Heart right ventricle (tissue), 16 donors: ENCODE measurements around the gene CDC25C. TPM values are rescaled to one million over a fixed set of nuclear protein-coding genes. Genes with fewer than 3 reads are reported as not detected.

ENCODE experiments used
- ATAC-seq, 8 donors: fragments of 200-7000 bp; cut with Tn5 transposase; one replicate each; pipeline ENCODE4 v1.9.1; 2020; ENCODE audit warnings: mild to moderate bottlenecking in 8 of 8, moderate library complexity in 8 of 8, moderate number of reproducible peaks in 1 of 8
- DNase-seq, 2 donors: peaks; one replicate each; pipeline ENCODE4 v3.0.0-alpha.2; 2020
- H3K27ac ChIP-seq, 10 donors: fragments of 200-600 bp; sonication (generic) in 2 of 10; one replicate each; pipeline versions ENCODE4 v1.5.0 to v1.8.0; 2020 to 2022; ENCODE audit warnings: mild to moderate bottlenecking in 3 of 10
- H3K27me3 ChIP-seq, 7 donors: fragments of 200-600 bp; one replicate each; pipeline ENCODE4 v1.8.0; 2021 to 2022; ENCODE audit warnings: mild to moderate bottlenecking in 2 of 7
- H3K36me3 ChIP-seq, 9 donors: fragments of 200-600 bp; sonication (generic) in 1 of 9; one replicate each; pipeline versions ENCODE4 v1.5.0 to v1.8.0; 2020 to 2022; ENCODE audit warnings: mild to moderate bottlenecking in 2 of 9
- H3K4me1 ChIP-seq, 9 donors: fragments of 200-600 bp; sonication (generic) in 1 of 9; one replicate each; pipeline versions ENCODE4 v1.5.0 to v1.8.0; 2020 to 2022; ENCODE audit warnings: mild to moderate bottlenecking in 4 of 9
- H3K4me3 ChIP-seq, 10 donors: fragments of 200-600 bp; sonication (generic) in 2 of 10; one replicate each; pipeline versions ENCODE4 v1.5.0 to v1.8.0; 2020 to 2022; ENCODE audit warnings: mild to moderate bottlenecking in 7 of 10, moderate library complexity in 2 of 10
- H3K9me3 ChIP-seq, 11 donors: fragments of 200-600 bp in 10 of 11; sonication (generic) in 2 of 11; one replicate each; pipeline versions ENCODE4 v1.5.0 to v1.8.0; 2013 to 2022; ENCODE audit warnings: mild to moderate bottlenecking in 2 of 11, control low read depth in 1 of 11, moderate library complexity in 1 of 11
- WGBS, 2 donors: extraction: QIAGEN DNeasy Blood & Tissue Kit; methylation state at CpG; one replicate each; pipeline ENCODE4 v1.1.7; 2013; ENCODE audit warnings: inconsistent platforms in 1 of 2; 5-methylcytosine and 5-hydroxymethylcytosine counted together
- intact Hi-C, 10 donors: fragments of 100-400 bp; cut with DNase I; formaldehyde crosslinking; loops; one replicate each; pipeline versions ENCODE4 v1.11.1 to v1.14.2; 2022
- polyA plus RNA-seq, 2 donors: library from polyadenylated mRNA; stranded (reverse); fragments of 200-250 nt; gene quantifications; one replicate each; pipeline ENCODE4 v1.2.3, GENCODE V29; 2013
- total RNA-seq, 10 donors: library from RNA; stranded (reverse); fragmentation: NEBNext Ultra II Directional in 3 of 10; extraction: Animal tissue kit (Norgen Biotek cat#: 25700) in 3 of 10; gene quantifications; one replicate each; pipeline versions ENCODE4 v1.2.1 to v1.2.4, GENCODE V29; 2021 to 2023
- TF ChIP-seq, protein P1 (sequence below), 9 donors: fragments of 200-600 bp; sonication (generic) in 2 of 9; IDR thresholded peaks; one replicate each; pipeline versions ENCODE4 v1.5.0 to v1.8.0; 2021 to 2022; ENCODE audit warnings: antibody characterized with exemption in 9 of 9, mild to moderate bottlenecking in 5 of 9, moderate library complexity in 1 of 9
- donor health status: Arrhythmogenic right ventricular cardiomyopathy.
- donor health status: ischemic (EF 13 %, LVEDD 7.1; RV severe dilation, severe dysfunction).
- donor health status: healthy with polysubstance abuse.
- donor health status: DM: no; HTN: yes; CAD: no.
- donor health status: DM: no; HTN: no; CAD: no.
- donor health status: ischemic (EF 25% LVEDD 6.9; RV normal size, moderate dysfunction).
- donor health status: ischemic (EF 25% LVEDD 5.7; RV mildly dilated, moderate dysfunction).
- donor health status: healthy.
- donor health status: DM: yes; HTN: yes; CAD: no.
- donor health status: Ischemic cardiomyopathy.
- donor health status: ischemic (EF 35%, LVEDD 5.7; RV mildly dilated, moderate dysfunction).
- donor health status: nonischemic (EF 11% LVEDD 7.7; RV severe dilation, severe dysfunction).
- donor health status: DM: yes; HTN: yes; CAD: no.
- donor health status: PGD.
- donor health status: ischemic (EF 29% LVEDD 5.4; RV normal size, mild dysfunction).
- donor health status: nonischemic (EF 23%, LVEDD 6.1; RV moderate dilation, normal function).

CDC25C gene
- total and polyA plus RNA-seq, 12 donors = 0.03 to 0.74 (median 0.37) TPM; not detected in 6

DNA sequence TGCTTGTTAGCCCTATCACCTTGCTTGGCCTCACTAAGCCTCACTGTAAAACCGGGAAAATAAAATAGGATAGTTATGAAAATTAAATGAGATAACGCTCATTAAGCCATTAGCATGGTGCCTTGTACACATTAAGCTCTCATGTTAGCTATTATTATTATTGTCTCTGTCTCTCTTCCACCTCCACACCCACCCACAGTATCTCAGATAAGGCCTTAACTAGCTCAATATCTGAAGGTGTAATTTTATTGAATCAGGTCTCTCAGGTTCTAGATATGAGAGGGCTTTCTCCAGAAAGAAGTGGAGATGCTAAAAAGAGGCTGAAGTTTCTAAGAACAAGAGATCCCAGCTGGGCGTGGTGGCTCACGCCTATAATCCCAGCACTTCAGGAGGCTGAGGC lies 84.8 kb downstream of the CDC25C start:
- Histone ChIP-seq H3K9me3 (no peaks in the 10 kb centered on the region), H3K27ac (no peak overlapping the region), H3K4me3 (no peak overlapping the region), H3K36me3 (no peaks in the 10 kb centered on the region), H3K4me1 (peaks cover 0 to 7% (median 5%) of the 10 kb centered on the region in 9 donors), H3K27me3 (peaks cover 0 to 7% (median 0%) of the 10 kb centered on the region in 7 donors)
- DNase-seq (no peak), ATAC-seq (no peak)
- 91 to 95% methylated on average over 4 of the region's 4 CpGs for WGBS, 2 donors
- intact Hi-C loops = no loop called here
- TF ChIP-seq, protein P1, sequence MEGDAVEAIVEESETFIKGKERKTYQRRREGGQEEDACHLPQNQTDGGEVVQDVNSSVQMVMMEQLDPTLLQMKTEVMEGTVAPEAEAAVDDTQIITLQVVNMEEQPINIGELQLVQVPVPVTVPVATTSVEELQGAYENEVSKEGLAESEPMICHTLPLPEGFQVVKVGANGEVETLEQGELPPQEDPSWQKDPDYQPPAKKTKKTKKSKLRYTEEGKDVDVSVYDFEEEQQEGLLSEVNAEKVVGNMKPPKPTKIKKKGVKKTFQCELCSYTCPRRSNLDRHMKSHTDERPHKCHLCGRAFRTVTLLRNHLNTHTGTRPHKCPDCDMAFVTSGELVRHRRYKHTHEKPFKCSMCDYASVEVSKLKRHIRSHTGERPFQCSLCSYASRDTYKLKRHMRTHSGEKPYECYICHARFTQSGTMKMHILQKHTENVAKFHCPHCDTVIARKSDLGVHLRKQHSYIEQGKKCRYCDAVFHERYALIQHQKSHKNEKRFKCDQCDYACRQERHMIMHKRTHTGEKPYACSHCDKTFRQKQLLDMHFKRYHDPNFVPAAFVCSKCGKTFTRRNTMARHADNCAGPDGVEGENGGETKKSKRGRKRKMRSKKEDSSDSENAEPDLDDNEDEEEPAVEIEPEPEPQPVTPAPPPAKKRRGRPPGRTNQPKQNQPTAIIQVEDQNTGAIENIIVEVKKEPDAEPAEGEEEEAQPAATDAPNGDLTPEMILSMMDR (IDR thresholded peaks at IDR 0.05) = no peak

DNA sequence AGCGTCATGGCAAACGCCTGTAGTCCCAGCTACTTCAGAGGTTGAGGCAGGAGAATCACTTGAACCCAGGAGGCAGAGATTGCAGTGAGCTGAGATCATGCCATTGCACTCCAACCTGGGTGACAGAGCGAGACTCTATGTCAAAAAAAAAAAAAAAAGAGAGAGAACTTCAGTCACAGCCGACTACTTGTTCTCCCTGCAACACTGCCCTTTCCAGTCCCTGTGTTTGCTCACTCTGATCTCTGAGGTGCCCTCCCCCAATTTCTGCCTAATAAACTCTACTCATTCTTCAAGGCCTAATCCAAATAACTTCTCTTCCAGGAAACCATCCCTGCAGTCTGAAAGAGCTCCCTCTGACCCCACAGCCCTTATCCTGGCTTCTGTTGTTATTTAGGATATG lies 85.3 kb downstream of the CDC25C start:
- no peaks in the 10 kb centered on the region for H3K9me3 ChIP-seq
- H3K4me3 ChIP-seq = no peak overlapping the region
- no peak overlapping the region for H3K27ac ChIP-seq
- H3K27me3 ChIP-seq = peaks cover 0 to 12% (median 0%) of the 10 kb centered on the region in 7 donors
- peaks cover 2 to 12% (median 10%) of the 10 kb centered on the region in 9 donors for H3K4me1 ChIP-seq
- WGBS, 2 donors = 85 to 94% methylated on average over 4 of the region's 4 CpGs
- DNase-seq = no peak
- no peaks in the 10 kb centered on the region for H3K36me3 ChIP-seq
- no peak for ATAC-seq
- intact Hi-C loops = no loop called here
- TF ChIP-seq, protein P1 (IDR thresholded peaks at IDR 0.05) = no peak

DNA sequence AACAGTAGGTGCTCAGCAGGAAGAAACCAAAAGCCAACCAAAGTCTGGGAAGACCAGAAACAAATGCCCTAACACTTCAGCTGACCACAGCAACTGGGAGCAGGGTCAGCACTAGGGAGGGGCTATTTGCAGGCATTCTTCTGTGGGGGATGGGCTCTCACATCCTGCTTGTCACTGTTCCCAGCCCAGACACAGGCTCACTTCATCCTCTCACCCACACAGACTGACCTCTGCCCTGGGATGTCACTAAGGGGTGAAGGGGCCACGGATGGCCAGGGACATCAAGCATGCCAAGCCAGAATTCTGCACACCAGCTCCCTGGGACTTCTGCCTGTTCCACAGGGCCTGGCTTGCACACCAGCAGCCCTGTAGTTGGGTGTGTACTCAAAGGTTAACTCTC lies 85.9 kb downstream of the CDC25C start:
- DNase-seq = no peak
- Histone ChIP-seq H3K4me3 (no peak overlapping the region), H3K27me3 (peaks cover 0 to 18% (median 0%) of the 10 kb centered on the region in 7 donors), H3K36me3 (no peaks in the 10 kb centered on the region), H3K4me1 (peaks cover 4 to 13% (median 13%) of the 10 kb centered on the region in 9 donors), H3K27ac (no peak overlapping the region), H3K9me3 (no peaks in the 10 kb centered on the region)
- no peak for ATAC-seq
- intact Hi-C loops = no loop called here
- TF ChIP-seq, protein P1 (IDR thresholded peaks at IDR 0.05) = no peak
- 19 to 20% methylated on average over 1 of the region's 1 CpG for WGBS, 2 donors

DNA sequence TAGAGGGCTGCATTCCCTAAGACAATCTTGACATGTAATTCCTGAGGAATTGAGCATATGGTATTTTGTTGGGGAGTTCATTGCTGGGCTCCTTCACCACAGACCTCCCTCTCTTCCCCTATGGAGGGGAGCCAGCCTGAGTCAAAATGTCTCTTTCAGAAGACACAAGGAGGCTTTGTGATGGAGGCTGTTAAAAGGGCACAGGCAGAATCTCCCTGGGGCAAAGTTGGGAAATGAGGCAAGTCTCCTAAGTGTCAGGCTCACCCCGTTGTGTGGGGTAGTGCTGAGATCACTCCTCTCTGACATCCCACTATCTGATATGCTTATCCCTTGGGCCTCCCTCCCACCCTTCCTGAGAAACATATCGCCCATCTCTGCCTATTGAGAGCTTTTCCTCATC lies 87.8 kb downstream of the CDC25C start:
- WGBS, 2 donors = 51 to 52% methylated on average over 2 of the region's 2 CpGs
- ATAC-seq = peak in 1 of 8 donors; percentile 23
- peaks cover 0 to 37% (median 1%) of the 10 kb centered on the region in 7 donors for H3K27me3 ChIP-seq

More for the DNA sequence above, 87.8 kb downstream of the CDC25C start:
- Histone ChIP-seq H3K9me3 (no peaks in the 10 kb centered on the region), H3K4me3 (no peak overlapping the region), H3K36me3 (no peaks in the 10 kb centered on the region), H3K27ac (no peak overlapping the region), H3K4me1 (peaks cover 4 to 13% (median 13%) of the 10 kb centered on the region in 9 donors)
- intact Hi-C loops = loop anchor here in 1 of 10 donors (5.0 kb wide), 1 partner anchor 34 kb away; no protein-coding TSS in a partner anchor
- TF ChIP-seq, protein P1 (IDR thresholded peaks at IDR 0.05) = no peak
- no peak for DNase-seq
